CD4-positive, alpha-beta T cell treated with Interleukin-1 beta for 1 hour (primary cell): ENCODE data around the gene OSR1.
"Not testable (repeated sequence)": the region's sequence is repeated elsewhere in the genome, so short reads cannot be mapped to it uniquely, and the experiment has no call there.

Experiments
- DNase-seq, 2 donors: peaks; one replicate each; pipeline ENCODE4 v3.0.0-alpha.2; 2020 to 2022

The OSR1 gene

DNA sequence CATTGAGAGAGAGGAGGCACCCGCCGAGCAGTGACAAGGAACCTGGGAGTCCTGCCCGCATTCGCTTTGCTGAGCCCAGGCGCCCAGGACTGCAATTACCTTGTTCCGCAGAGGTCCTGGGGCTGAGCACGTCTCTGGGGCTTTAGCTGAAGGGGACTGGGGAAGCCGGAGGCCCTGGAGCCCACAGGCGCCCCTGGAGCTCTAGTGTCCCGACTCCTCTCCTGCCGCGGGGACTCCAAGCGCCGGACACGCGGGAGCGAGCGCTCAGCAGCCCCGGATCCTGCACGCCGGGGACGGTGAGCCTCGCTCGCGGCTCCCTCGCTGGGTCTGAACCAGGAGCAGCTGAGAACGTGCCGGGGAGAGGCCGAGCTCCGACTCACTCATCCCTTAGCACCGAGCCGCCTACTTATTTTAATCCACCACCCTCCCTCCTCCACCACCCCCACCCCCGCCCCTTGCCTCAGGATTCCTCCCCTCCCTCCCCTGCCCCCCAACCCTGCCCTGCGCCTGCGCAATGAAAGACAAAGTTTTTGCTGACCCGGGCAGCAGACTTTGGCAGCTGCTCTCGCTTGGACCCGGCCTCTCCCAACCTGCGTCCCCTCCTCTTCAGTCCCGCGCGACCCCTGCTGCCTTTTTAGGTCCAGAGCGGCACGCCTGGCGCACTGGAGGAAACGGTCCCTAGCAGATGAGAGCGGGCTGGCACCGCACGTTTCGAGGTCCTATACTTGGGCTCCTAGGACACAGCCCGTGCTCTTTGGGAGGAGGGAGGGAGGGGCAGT is at the start of gene OSR1:
Gene OSR1, minus strand, starts transcription at position 382 of the 779 bp plus-strand sequence. CDS start 4,818 bp downstream, outside the sequence.
- no peak for DNase-seq

DNA sequence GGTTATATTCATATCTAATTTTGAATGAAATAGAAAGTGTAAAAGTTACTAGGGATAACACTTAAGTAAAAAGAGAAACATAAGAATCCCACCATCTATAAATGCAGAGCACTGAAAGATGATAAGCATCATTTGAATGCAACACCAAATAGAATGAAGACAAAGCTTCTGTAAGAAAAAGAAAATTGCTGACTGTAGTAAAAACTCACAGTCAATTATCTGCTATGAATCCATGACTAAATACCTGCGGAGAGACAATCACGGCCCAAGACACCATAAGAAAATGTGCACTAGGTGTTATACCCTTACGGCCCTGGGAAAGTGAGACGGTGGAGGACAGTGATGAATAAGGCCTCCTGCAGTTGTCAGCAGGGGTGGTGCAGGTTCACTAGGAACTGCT is 45.4 kb upstream of the OSR1 start:
- DNase-seq, result no peak

DNA sequence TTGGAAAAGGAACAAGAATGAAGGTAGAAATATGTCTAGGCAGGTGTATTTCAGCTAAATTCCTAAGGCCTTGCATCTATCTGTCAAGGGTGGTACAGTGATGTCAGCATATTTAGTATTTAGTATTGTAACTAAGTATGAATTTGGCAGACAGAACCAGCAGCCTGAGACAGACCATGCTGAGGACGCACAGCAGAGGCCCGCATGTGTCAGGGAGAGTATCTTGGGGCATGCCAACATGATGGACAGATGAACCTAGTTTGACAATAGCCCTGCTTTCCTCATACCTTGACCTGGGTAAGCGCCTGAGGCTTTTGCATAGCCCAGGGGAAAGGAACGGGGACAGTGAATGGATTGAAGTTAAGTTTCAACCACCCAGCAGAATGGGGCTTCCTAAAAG is 33.8 kb upstream of the OSR1 start:
- DNase-seq, result no peak

DNA sequence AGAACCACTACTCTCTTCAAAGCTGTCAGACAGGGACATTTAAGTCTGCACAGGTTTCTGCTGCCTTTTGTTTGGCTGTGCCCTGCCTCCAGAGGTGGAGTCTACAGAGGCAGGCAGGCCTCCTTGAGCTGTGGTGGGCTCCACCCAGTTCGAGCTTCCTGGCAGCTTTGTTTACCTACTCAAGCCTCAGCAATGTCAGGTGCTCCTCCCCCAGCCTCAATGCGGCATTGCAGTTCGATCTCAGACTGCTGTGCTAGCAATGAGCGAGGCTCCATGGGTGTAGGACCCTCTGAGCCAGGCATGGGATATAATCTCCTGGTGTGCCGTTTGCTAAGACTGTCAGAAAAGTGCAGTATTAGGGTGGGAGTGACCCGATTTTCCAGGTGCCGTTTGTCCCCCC is 31.0 kb upstream of the OSR1 start:
- DNase-seq, result not testable (repeated sequence)

DNA sequence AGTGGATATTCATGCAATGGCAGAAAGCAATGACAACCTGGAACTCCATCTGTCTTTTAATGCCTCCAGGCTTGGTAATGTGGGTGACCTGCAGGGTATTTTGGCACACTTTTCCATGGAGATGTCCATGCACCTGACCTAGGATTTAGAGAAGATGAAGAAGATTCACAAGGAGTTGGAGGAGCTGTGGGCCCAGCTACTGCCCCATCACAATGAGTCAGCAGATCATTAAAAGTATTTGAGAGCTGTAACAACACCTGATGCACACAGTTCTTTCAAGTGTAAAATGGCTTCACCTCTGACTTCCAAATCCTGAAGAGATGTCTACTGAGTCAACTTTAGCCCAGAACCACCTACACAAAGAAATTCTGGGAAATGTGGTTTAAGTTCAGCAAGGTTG is 22.1 kb upstream of the OSR1 start:
- DNase-seq, result no peak

DNA sequence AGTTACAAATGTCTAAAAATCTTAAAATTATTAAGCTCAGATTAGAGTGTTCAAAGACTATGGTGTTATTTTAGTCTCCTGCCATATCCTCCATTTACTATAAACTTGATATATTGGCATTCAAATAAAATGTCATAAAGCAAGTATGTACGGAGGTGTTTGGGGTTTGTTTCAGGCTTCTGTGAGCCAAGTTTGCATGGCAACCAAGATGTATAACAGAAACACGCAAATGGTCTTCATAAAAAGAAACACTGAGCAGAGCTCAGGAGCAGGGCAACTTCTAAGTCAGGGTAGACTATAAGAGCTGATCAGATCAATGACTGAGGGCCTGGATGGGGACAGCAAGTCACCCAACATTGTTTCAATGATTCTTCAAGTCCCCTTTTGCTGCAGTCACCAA is 20.5 kb upstream of the OSR1 start:
- no peak for DNase-seq

DNA sequence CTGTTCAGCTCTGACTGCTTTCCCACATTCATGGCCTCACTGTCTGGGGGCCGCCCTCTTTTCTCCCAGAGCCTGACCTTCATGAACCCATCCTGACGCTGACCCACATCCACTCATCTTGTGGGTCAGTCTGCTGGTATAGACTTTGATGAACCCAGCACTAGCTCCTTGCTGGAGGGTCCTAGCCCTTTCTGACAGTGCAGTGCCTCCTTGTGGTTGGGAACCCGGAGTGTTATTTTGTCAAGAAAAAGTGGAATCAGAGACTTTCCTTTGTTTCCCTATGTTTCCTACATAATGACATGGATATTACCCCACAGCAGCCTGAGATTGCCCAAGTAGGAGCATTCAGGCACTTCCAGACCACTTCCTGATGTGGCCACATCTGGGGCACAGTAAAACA is 19.3 kb upstream of the OSR1 start:
- DNase-seq, result no peak

DNA sequence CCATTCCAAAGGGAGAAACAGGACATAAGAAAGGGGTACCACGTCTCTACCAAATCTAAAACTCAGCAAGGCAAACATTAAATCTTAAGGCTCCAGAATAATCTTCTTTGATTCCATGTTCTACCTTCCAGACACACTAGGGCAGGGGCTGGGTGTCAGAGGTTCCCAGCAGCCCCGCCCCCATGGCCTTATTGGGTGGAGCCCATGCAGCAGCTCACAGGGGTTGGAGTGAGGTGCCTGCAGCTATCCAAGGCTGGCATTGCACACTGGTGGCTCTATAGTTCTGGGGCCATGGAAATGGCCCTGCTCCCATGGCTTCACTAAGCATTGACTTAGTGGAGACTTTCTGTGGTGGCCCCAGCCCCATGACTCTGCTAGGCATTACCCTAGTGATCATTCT is 14.9 kb upstream of the OSR1 start:
- DNase-seq, result no peak

DNA sequence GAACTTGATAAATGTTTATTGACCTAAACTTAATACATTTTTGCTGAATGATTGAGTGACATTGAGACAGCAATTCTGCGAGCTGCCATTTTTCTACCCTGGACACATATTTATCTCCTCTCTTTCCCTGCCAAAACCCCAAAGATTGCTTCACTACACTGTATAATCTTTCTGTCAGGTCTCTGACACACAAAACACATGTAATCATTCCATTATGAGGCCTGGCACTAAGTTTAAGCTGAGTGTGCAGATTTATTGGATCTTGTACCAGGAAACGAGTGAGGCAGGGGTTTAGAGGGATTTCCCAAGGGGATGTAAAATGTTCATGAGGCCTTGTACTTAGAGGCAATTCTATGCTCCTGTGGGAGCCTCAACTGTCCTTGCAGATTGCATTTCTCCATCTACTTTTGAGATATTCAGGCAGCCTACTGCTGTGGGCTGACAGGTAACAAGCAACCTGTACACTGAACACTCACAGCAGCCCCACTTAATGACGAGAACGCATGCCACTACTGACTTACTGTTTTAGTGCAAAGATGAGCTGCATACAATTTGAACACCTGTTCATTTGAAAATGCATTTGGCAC is 13.7 kb upstream of the OSR1 start:
- DNase-seq, result no peak

DNA sequence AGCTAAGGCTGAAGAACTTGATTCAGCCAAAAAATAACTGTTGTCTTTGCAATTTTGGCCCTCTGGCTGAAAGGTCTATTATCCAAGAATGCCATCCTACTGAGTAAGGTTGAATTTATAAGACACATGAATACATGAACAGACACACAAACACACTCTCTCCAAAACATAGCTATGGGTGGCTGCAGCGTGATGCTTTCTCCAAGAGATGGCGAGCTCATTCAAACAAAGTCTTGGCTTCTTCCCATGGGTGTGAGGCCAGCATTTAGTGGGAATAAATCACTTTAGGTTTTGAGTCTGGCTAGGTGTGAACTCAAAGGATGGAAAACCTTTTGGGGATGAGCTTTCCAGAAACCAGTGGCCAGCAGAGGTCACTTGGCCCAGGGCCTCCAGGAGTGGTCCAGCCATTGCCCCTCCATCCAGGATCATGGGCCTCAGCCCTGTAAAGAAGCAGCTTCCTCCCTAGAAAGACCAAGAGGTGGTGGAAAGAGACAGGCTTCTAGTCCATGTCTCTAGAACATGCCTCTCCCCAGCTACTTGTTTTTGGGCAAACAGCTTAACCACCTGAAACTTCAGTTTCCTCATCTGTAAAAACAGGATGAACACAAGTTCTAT is 11.0 kb upstream of the OSR1 start:
- DNase-seq, result no peak

DNA sequence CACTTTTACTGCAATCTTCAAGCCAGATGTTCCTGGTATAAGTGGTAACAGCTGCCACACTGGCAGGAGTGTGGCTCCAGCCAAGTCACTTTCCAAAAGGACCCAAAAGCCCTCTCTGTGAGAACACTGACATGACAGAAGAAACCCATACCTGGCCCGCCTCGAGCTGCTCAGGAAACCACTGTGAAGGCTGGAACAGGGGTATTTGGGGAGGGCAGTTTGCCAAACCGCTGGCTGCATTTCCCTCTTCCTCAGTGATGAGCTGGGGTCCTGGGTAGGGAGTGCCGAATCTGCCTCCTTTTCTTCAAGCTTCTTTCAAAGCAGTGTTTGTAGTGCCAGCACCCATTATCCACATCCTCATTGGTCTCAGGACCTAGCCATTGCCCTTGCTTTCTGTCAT is 10.3 kb upstream of the OSR1 start:
- DNase-seq, result no peak

DNA sequence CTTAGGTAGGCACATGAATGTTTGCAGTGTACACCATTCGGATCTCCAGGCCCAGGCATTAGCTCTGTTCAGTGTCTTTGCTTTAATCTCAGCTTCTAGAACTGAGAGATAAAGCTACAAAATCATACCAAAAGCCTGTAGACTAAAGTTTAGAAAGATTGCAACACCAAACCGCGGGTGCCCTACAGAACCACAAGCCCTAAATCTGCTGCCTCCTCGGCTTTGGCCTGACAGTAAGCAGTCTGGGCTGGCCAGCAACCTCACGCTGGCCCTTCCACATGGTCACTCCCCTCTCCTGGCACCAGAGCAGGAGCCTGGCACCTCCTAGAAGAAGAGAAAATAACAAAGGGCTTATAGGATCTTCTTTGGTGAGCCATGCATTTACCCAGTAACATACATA is 8.9 kb upstream of the OSR1 start:
- no peak for DNase-seq

DNA sequence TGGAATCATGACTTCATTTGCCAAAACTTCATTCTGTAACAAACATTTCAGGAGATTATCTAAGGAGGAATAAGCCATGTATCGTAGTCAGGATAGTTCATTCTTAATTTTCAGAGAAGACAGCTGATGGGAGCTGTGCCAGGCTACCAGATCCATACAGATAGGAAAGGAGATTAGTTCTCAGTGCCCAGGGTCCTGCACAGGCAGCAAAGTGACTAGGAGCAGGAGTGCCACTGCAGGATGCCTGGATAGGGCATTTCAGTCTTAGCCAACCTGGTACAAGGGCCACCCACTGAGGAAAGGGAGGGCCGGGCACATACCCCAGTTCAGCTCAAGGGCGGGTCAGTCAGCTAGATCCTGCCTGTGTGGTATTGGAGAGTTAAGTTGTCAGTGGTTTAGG is 6.7 kb upstream of the OSR1 start:
- no peak for DNase-seq

DNA sequence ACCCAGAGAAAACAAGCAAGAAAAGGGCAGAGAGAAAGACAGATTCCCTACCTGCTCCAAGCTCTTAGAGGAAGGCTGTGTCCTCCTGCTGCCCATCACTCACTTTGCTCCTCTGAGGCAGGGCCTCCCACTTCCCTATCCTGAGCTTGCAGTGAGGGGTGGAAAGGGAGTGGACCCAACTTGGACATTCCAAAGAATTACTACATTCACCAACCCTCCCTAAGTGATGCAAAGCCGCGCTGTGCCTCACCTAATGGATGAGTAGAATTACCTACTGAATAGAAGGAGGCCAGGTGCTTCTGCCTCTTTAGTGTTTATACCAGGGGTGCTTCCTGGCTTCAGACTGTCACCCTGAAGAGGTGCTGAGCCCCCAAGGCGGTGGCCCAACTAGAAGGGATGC is 5.6 kb upstream of the OSR1 start:
- no peak for DNase-seq

DNA sequence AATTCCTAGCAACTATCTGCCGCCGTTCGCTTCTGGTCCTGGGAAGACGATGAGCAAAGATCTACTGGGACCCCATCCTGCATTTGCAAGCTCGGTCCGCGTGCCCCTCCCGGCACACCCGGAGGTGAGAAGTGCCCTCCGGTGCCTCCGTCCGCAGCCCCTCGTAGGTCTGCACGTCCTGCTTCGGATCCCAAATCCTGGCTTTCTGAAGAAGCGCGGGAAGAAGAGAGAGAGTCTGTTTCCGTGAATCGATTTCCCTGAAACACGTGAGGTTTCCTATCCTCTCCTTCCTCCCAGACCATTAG is 5.0 kb upstream of the OSR1 start:
- no peak for DNase-seq

DNA sequence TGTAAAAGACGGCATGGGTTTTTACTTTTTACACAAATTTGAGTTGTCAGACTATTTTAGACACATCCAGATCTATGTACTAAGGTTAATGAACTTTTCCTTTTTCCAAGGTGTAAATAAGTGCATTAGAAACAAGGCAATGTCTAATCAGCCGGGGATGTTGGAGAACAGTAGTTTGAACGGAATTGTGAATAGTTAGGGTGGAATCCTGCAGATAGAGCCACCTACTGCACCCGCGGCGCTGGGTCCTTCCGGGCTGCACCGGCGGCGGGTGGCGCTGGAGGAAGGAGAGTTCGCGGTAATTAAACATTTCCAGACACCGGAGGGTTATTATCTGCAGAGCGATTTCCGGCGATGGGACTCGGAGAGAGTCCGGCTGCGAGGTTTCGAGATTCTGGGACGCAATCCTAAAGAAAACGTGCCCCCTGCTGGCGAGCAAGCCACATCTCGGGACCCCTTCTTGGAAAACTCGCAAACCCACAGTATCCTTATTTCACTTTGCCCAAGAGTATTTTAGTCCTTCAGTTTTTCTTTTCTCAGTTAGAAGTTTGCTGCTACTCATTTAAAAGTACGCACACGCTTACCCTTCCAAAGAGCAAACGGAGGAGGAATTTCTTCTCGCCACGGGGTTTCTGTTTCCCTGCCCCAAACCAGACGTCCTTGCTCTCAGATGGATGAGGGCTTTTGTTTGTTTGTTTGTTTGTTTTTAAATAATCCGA is 4.5 kb upstream of the OSR1 start:
- DNase-seq, result peak; percentile 42 to 54

DNA sequence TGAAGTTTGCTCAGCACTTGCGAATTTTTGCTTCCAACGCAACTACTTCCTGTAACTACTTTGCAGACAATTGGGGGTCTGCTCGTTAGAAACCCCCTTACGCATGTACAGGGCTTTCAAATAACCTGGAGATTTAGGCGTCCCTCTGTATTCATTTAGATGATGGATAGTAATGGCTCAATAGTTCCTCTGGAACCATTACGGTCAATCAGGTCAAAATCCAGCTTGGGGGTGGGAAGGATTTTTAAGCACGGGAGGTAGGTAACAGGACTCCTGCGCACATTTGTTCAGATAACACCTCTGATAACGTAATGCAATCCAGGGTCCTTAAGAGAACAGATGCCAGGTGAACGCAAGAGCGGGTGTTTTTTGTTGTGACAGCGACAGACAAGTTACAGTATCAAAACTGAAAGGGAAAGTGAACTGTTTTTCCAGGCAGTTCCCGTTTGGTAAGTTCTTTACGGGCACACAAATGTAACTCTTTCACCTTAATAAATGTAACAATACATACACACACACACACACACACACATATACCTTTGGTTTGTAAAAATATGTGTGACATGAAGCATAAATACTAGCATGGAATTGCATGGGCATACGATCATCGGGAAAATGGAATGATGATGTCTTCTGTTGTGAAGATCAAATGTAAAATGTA is 3.8 kb upstream of the OSR1 start:
- peak in 1 of 2 donors; percentile 51 for DNase-seq

DNA sequence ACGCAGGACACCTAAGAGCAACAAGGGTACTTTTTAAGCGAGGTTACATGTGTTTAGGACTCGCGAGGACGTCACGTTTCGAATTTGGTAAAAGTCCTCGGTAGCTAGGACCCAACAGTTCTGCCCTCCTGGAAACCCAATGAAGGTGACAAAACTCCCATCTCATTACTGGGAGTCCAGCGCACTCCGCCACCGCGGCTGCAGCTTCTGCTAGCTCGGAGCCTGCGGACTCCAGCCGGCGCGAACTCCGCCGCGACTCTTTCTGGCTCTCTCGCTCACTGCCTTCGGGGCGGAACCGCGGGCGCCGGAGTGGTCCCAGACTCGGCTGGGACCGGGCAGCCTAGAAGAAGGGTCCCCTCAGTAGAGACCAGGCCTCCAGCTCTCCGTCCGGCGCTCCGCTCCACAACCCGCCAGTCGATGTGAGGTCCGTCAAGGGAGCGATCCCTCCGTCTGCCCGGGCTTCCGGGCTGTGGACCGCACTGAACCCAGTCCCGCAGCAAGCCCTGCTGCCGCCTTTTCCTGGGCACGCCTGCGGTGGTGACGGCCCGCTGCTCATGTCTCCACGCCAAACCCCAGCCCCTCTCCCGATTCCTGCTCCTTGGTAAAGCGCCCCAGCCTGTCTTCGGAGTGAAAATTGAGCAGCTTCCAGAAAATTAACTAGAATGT is 3.0 kb upstream of the OSR1 start:
- DNase-seq, result no peak

DNA sequence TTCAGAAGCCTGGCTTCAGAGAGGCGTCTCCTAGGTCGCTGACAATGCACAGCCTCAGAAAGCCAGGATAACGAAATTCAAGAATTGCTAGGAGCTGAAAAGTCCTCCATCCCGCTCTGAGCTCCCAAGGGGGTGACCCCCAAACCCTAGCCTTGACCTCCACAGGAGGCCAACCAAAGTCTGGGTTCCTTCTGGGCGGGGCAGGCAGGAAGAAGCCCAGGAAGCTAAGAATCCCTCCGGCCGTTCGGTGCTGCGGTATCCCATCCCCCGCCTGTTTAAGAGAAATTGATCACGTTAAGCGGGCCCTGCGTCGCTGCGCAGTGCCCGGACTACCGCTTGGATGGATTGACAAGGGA is 2.5 kb upstream of the OSR1 start:
- no peak for DNase-seq

DNA sequence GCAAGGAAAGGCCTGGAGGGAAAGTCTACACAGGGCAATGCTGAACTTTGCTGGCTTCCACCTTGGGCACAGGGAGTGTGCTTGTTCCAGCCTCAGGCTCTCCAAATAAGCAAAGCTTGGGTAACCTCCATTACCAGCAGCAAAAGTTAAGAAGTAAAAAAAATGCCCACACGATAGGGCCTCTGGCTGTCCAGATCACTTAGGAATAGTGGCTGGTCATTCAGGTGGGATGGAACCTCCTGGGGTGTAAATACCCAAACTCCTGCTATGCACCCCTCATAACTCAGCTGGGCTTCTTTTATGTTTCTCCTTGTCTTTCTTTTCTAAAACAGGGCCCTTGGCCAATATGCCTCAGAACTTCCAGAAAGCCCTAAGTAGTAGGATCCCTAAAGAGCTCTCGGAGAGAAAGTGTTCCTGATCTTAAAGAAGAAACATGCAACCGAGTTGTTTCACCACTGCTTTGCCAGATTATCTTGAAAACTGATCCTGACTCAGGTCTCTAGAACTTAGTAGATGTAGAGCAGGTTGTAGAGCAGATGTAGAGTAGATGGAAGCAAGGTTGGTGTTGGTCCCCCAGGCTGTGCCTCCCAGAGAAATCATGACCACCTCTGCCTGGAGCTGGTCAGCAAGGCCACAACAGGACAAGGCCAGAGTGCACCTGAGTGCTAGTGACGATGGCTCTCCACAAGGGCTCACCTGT is 2.0 kb upstream of the OSR1 start:
- no peak for DNase-seq

DNA sequence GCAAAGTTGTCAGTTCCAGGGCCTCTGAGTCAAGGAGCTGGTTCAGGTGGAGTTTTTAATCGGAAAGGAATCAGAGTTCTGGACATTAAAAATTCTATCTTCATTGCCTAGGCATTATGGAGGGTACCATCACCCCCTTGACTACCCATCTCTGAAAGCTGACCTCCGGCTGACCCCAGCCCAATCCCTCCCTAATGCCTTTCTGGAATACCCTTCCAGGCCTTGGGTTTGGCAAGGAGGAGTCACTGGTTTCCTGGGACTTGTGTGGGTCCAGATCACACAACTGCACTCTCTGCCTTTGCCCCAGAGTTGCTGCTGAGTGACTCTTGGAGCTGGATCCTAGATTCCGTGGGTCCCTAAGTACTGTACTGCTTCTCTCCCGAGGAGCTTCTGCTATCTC is 1.0 kb upstream of the OSR1 start:
- no peak for DNase-seq

DNA sequence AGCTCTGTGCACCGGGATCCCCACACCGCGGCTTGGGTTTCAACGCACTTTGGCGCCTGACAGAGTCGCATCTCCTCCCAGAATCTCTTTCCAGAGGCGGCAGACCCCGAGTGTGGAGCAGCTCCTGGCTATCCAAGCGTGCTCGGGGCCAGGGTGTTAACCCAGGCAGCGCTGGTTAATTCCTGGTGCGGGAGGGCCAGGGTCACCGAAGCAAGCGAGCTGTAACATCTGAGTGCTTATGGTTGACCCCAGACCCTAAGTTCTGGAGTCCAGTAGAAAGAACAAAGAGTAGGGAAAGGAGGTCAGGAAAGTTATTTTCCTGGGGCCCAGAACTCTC is 566 bp upstream of the OSR1 start:
- DNase-seq, result no peak
